K562 (cell line): ENCODE measurements around the gene TEX22. TPM values are rescaled to one million over a fixed set of nuclear protein-coding genes. Genes with fewer than 3 reads are reported as not detected.

Experiments
- BRF1 ChIP-seq: IDR thresholded peaks from 3 replicates; pipeline ENCODE4 v1.6.1; 2011; ENCODE audit warnings: borderline replicate concordance, mild to moderate bottlenecking; ENCODE audit not compliant: insufficient read length; ENCODE audit errors: extremely low read depth
- MAZ ChIP-seq, 2 experiments: fragments of 450-650 bp in 1 of 2; sonication (generic) in 1 of 2; formaldehyde crosslinking; IDR thresholded peaks in 1 of 2; conservative IDR thresholded peaks in 1 of 2; 2 replicates each; pipeline versions ENCODE4 v1.4.0 to v1.5.0; 2020; ENCODE audit warnings: mild to moderate bottlenecking in 1 of 2, missing genetic modification reagents in 1 of 2
- NONO ChIP-seq, 2 experiments: fragments of 200-400 bp in 1 of 2; fragments of 450-650 bp in 1 of 2; formaldehyde crosslinking in 1 of 2; IDR thresholded peaks; 2 replicates each; pipeline ENCODE4 v1.6.1; 2017; ENCODE audit warnings: low read depth in 2 of 2, mild to moderate bottlenecking in 2 of 2, moderate library complexity in 2 of 2, low read length in 1 of 2
- PHF20 ChIP-seq: fragments of 450-650 bp; IDR thresholded peaks from 2 replicates; pipeline ENCODE4 v1.6.1; 2018; ENCODE audit not compliant: partially characterized antibody
- RFX5 ChIP-seq: IDR thresholded peaks from 2 replicates; pipeline ENCODE4 v1.6.1; 2011; ENCODE audit warnings: low read depth, mild to moderate bottlenecking, improper control_type of control experiment, low read length
- TAL1 ChIP-seq: fragments of 450-650 bp; IDR thresholded peaks from 2 replicates; pipeline ENCODE4 v1.6.1; 2016; ENCODE audit warnings: mild to moderate bottlenecking
- TBL1XR1 ChIP-seq, 2 experiments: IDR thresholded peaks; 2 replicates each; pipeline ENCODE4 v1.6.1; 2012; ENCODE audit warnings: improper control_type of control experiment in 2 of 2, low read length in 2 of 2, mild to moderate bottlenecking in 1 of 2
- ZBED1 ChIP-seq: IDR thresholded peaks from 2 replicates; pipeline ENCODE4 v1.6.1; 2014
- ZNF354B ChIP-seq: fragments of 250-450 bp; sonication (Bioruptor Pico); IDR thresholded peaks from 2 replicates; pipeline ENCODE4 v1.4.0; 2020
- ZNF431 ChIP-seq: sonication (generic); formaldehyde crosslinking; IDR thresholded peaks from 2 replicates; pipeline ENCODE4 v1.8.0; 2022; ENCODE audit warnings: mild to moderate bottlenecking, missing genetic modification reagents
- polyA plus RNA-seq, 8 experiments: library from polyadenylated mRNA; depleted of rRNA in 4 of 8; stranded (reverse) in 5 of 8; unstranded in 3 of 8; fragments of >200 nt; fragmentation: Nextera tagmentation in 2 of 8; fragmentation: Illumina TruSeq in 1 of 8; extraction: Ambion mirVana in 2 of 8; extraction: Trizol in 1 of 8; gene quantifications; 2 replicates each; pipeline versions ENCODE4 v1.2.1 to v1.2.3, GENCODE V29; 2011 to 2014; ENCODE audit warnings: inconsistent platforms in 1 of 8, missing spikeins in 1 of 8
- total RNA-seq, 7 experiments: library from RNA; depleted of rRNA in 6 of 7; stranded (reverse); fragments of >200 nt in 6 of 7; fragmentation: Illumina TruSeq in 2 of 7; extraction: Trizol in 2 of 7; gene quantifications; 2 replicates each; pipeline versions ENCODE4 v1.2.1 to v1.2.3, GENCODE V29; 2011 to 2021; ENCODE audit warnings: low replicate concordance in 1 of 7
- TF ChIP-seq, protein P1 (sequence below): fragments of 250-450 bp; sonication (Bioruptor Pico); IDR thresholded peaks from 2 replicates; pipeline ENCODE4 v1.9.0; 2021; ENCODE audit warnings: mild to moderate bottlenecking, inconsistent platforms
- TF ChIP-seq, protein P2 (sequence below), 2 experiments: fragments of 250-450 bp in 1 of 2; fragments of 450-650 bp in 1 of 2; sonication (Bioruptor Pico) in 1 of 2; IDR thresholded peaks; 2 replicates each; pipeline versions ENCODE4 v1.6.1 to v1.8.0; 2016 to 2021; ENCODE audit warnings: mild to moderate bottlenecking in 2 of 2, moderate library complexity in 2 of 2, missing compliant biosample characterization in 1 of 2, missing genetic modification characterization in 1 of 2
- TF ChIP-seq, protein P3 (sequence below): fragments of 250-450 bp; sonication (Bioruptor Pico); IDR thresholded peaks from 2 replicates; pipeline ENCODE4 v1.5.0; 2021; ENCODE audit warnings: mild to moderate bottlenecking, borderline replicate concordance
- TF ChIP-seq, protein P4 (sequence below): fragments of 450-650 bp; formaldehyde crosslinking; IDR thresholded peaks from 2 replicates; pipeline ENCODE4 v1.4.0; 2020; ENCODE audit warnings: mild to moderate bottlenecking, moderate library complexity
- TF ChIP-seq, protein P5 (sequence below): fragments of 450-650 bp; formaldehyde crosslinking; IDR thresholded peaks from 2 replicates; pipeline ENCODE4 v1.4.0; 2020; ENCODE audit warnings: mild to moderate bottlenecking, moderate library complexity
- TF ChIP-seq, protein P6 (sequence below): conservative IDR thresholded peaks from 2 replicates; pipeline ENCODE4 v1.6.1; 2011; ENCODE audit warnings: low read depth, mild to moderate bottlenecking, low read length; ENCODE audit not compliant: control insufficient read depth

The TEX22 gene
- total and polyA plus RNA-seq, 9 of the 15 experiments (the other 6 are each of a cell fraction or from before 2014, with no cell fraction given): 0.04 to 1.7 (median 0.23) TPM; not detected in 2

DNA sequence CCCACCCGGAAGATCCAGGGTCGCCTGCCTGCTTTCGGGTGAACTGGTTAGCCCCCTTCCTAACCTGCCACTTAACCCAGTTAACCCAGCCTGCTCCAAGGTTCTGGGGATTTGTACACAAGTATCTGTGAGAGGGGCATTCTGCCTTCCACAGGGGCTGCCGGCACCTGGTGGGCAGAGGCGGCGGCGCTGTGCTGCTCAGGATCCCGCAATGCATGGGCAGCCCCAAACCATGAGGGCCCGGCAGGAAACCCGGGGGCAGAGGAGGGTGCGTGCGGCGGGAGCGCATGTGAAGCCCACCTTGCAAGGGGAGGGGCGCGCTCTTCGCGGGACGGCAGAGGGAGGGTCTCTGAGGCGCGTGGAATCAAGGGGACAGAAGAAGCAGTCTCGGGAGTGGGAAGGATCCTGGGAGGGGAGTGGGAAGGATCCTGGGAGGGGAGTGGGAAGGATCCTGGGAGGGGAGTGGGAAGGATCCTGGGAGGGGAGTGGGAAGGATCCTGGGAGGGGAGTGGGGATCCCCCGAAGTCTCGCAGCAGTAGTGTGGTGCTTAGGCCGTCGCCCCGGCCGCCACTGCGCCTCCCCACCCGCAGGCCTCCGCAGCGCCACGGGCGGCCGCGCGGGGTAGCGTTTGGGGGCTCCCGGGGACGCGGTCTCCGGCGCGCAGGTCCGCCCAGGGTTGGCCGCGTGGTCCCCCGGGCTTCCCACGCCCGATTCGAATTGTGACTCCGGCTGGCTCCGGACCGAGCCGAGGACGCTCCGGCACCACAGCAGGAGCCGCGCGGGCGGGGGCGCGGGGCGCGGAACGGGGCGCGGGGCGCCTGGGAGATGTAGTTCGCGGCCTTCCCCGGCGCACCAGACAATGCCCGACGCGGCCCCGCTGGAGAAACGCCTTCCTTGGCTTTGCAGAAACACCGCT, 16.4 kb downstream of the TEX22 start (continued):
- TF ChIP-seq, protein P1, sequence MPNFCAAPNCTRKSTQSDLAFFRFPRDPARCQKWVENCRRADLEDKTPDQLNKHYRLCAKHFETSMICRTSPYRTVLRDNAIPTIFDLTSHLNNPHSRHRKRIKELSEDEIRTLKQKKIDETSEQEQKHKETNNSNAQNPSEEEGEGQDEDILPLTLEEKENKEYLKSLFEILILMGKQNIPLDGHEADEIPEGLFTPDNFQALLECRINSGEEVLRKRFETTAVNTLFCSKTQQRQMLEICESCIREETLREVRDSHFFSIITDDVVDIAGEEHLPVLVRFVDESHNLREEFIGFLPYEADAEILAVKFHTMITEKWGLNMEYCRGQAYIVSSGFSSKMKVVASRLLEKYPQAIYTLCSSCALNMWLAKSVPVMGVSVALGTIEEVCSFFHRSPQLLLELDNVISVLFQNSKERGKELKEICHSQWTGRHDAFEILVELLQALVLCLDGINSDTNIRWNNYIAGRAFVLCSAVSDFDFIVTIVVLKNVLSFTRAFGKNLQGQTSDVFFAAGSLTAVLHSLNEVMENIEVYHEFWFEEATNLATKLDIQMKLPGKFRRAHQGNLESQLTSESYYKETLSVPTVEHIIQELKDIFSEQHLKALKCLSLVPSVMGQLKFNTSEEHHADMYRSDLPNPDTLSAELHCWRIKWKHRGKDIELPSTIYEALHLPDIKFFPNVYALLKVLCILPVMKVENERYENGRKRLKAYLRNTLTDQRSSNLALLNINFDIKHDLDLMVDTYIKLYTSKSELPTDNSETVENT: no peak
- TF ChIP-seq ZNF354B (CRISPR knock-in tag) (no peak), TAL1 (no peak), ZNF431 (0 out of 2 replicates have a peak, but pooled peaks have one; percentile 42), NONO (IDR thresholded peaks at IDR 0.05; ENCODE audit: low read depth in 2 of 2, low read length in 1 of 2) (no peak), TBL1XR1 (IDR thresholded peaks at IDR 0.05; ENCODE audit: low read length in 2 of 2) (no peak), ZBED1 (no peak), PHF20 (no peak), RFX5 (no peak), BRF1 (no peak), MAZ (CRISPR knock-in tag; conservative IDR thresholded peaks at IDR 0.05 in 1 of 2, IDR thresholded peaks at IDR 0.05 in 1 of 2) (peak; percentile 76 to 90)
- TF ChIP-seq, protein P2, sequence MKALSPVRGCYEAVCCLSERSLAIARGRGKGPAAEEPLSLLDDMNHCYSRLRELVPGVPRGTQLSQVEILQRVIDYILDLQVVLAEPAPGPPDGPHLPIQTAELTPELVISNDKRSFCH (CRISPR knock-in tag; IDR thresholded peaks at IDR 0.05): no peak
- TF ChIP-seq, protein P2 (tag; IDR thresholded peaks at IDR 0.05): no peak
- TF ChIP-seq, protein P3, sequence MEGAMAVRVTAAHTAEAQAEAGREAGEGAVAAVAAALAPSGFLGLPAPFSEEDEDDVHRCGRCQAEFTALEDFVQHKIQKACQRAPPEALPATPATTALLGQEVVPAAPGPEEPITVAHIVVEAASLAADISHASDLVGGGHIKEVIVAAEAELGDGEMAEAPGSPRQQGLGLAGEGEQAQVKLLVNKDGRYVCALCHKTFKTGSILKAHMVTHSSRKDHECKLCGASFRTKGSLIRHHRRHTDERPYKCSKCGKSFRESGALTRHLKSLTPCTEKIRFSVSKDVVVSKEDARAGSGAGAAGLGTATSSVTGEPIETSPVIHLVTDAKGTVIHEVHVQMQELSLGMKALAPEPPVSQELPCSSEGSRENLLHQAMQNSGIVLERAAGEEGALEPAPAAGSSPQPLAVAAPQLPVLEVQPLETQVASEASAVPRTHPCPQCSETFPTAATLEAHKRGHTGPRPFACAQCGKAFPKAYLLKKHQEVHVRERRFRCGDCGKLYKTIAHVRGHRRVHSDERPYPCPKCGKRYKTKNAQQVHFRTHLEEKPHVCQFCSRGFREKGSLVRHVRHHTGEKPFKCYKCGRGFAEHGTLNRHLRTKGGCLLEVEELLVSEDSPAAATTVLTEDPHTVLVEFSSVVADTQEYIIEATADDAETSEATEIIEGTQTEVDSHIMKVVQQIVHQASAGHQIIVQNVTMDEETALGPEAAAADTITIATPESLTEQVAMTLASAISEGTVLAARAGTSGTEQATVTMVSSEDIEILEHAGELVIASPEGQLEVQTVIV: no peak
- TF ChIP-seq, protein P4, sequence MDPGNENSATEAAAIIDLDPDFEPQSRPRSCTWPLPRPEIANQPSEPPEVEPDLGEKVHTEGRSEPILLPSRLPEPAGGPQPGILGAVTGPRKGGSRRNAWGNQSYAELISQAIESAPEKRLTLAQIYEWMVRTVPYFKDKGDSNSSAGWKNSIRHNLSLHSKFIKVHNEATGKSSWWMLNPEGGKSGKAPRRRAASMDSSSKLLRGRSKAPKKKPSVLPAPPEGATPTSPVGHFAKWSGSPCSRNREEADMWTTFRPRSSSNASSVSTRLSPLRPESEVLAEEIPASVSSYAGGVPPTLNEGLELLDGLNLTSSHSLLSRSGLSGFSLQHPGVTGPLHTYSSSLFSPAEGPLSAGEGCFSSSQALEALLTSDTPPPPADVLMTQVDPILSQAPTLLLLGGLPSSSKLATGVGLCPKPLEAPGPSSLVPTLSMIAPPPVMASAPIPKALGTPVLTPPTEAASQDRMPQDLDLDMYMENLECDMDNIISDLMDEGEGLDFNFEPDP: no peak
- TF ChIP-seq, protein P5, sequence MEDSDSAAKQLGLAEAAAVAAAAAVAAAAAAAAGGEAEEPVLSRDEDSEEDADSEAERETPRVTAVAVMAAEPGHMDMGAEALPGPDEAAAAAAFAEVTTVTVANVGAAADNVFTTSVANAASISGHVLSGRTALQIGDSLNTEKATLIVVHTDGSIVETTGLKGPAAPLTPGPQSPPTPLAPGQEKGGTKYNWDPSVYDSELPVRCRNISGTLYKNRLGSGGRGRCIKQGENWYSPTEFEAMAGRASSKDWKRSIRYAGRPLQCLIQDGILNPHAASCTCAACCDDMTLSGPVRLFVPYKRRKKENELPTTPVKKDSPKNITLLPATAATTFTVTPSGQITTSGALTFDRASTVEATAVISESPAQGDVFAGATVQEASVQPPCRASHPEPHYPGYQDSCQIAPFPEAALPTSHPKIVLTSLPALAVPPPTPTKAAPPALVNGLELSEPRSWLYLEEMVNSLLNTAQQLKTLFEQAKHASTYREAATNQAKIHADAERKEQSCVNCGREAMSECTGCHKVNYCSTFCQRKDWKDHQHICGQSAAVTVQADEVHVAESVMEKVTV (CRISPR knock-in tag): peak; percentile 48
- TF ChIP-seq, protein P6, sequence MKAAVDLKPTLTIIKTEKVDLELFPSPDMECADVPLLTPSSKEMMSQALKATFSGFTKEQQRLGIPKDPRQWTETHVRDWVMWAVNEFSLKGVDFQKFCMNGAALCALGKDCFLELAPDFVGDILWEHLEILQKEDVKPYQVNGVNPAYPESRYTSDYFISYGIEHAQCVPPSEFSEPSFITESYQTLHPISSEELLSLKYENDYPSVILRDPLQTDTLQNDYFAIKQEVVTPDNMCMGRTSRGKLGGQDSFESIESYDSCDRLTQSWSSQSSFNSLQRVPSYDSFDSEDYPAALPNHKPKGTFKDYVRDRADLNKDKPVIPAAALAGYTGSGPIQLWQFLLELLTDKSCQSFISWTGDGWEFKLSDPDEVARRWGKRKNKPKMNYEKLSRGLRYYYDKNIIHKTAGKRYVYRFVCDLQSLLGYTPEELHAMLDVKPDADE: peak; percentile 65
